ENCODE data around the gene DNTT. TPM values are rescaled to one million over a fixed set of nuclear protein-coding genes. Genes with fewer than 3 reads are reported as not detected.

Gene DNTT
- polyA plus RNA-seq, 3 donors, result not detected

DNA sequence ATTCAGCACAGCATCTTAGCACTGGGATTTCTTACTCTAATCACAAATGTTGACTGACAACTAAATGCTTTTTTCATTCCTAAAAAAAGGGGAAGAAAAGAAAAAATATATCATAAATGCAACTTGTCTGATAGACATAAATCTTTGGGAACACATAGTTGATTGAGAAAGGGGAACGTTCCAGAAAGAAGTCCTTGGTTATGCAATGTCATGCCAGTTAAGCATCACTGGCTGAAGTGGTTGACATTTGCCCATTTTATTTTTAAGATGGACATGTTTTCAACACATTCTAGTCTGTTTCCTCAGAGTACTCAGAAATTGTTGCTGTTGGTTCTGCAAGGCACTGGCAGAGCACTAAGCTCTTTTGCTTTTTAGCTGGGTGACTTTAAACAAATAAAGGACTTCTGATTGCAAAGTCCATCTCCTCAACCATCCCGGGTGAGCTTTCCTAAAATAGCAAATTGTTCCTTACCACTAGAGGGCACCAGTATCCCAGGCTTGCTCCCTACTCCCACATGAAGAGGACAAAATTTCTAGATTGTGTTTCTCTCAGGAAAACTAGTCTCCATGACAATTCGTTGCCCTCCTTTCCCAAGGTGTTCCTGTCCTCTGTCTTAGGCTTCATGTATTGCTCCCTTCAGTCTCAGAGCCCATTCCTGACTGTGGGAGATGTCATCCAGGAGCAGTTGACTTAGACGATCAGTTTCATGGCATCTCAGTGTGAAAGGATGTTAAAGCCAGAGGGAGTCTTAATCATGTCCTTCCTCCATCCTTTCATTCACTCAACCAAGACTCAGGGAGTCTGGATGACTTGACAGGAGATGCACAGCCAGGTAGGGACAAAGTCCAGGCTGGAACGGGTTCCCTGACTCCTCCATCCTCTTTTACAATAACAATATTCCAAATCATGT is 30.6 kb downstream of the DNTT start:
- WGBS, 3 donors, result 30 to 39% (median 37%) methylated on average over 5 of the region's 5 CpGs
- H3K27ac ChIP-seq (ENCODE audit: low read depth, low read length), result no peak overlapping the region

- WGBS, 3 donors, result 85 to 96% (median 91%) methylated on average over 2 of the region's 2 CpGs
Observed at GRCh38 chr10:96337106-96337505, 32.9 kb downstream of the DNTT start.

GRCh38 chr10:96338279-96338925 is 34.2 kb downstream of the DNTT start:
- H3K27ac ChIP-seq (ENCODE audit: low read depth, low read length), result no peak overlapping the region
- 43 to 63% (median 51%) methylated on average over 5 of the region's 5 CpGs for WGBS, 3 donors

More at GRCh38 chr10:96337106-96337505, 32.9 kb downstream of the DNTT start:
- H3K27ac ChIP-seq (ENCODE audit: low read depth, low read length), result no peak overlapping the region

DNA sequence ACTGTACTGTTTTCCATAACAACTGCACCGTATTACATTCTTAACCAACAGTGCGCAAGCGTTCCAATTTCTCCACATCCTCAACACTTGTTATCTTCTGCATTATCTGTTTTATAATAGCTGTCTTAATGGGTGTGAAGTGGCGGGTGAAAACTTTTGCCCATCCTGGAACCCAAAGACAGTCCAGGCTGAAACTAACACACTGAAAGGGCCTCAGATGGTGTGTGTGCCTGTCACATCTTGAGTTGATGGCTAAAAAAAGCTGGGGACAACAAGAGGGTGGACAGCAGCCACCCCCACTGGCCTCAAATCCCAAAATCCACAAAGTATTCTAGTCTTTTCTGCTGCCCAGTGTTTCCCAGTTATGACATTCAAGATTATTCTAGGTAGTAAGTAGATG is 35.1 kb downstream of the DNTT start:
- H3K27ac ChIP-seq (ENCODE audit: low read depth, low read length), result no peak overlapping the region
- WGBS, 3 donors, result 91 to 98% (median 95%) methylated on average over 4 of the region's 4 CpGs

DNA sequence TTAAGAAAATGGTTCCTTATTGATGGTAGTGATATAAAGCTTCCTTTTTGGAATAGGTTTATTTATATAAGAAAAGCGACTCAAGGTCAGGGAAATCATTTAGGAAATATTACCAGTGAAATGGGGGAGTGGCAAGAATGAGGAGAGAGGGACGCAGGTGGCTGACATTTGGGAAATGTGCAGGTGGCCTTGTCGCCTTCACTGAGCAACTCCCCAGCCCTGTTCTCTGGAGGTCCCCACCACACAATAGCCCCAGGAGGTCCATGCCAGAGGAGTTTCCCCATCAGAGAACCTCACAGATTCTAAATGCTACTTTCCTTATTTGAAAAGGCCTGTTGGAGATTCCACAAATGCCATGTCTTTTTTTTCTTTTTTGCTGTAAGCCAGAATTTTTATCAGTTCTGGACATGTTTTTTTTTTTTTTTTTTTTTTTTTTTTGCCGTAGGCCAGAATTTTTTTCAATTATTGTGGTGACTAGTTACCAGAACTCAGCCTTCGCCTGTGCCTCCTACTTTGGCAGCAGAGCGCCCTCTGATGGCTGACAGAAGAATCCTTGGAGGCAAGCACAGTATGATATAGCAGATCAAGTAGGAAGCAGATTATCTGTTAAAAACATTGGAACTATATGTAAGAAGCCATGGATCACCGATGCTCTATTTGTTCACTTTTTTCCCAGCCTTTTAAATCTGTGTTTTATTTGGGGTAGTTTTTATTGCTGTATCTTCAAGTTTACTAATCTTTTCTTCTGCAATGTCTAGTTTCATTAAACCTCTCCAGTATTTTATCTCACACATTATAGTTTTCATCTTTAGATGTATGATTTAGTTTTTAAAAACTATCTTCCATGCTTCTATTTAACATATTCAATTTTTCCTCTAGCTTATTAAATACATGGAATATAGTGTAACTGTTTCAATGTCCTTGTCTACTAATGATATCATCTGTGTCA is 36.0 kb downstream of the DNTT start:
- 16 to 42% (median 37%) methylated on average over 7 of the region's 7 CpGs for WGBS, 3 donors
- H3K27ac ChIP-seq (ENCODE audit: low read depth, low read length), result no peak overlapping the region

DNA sequence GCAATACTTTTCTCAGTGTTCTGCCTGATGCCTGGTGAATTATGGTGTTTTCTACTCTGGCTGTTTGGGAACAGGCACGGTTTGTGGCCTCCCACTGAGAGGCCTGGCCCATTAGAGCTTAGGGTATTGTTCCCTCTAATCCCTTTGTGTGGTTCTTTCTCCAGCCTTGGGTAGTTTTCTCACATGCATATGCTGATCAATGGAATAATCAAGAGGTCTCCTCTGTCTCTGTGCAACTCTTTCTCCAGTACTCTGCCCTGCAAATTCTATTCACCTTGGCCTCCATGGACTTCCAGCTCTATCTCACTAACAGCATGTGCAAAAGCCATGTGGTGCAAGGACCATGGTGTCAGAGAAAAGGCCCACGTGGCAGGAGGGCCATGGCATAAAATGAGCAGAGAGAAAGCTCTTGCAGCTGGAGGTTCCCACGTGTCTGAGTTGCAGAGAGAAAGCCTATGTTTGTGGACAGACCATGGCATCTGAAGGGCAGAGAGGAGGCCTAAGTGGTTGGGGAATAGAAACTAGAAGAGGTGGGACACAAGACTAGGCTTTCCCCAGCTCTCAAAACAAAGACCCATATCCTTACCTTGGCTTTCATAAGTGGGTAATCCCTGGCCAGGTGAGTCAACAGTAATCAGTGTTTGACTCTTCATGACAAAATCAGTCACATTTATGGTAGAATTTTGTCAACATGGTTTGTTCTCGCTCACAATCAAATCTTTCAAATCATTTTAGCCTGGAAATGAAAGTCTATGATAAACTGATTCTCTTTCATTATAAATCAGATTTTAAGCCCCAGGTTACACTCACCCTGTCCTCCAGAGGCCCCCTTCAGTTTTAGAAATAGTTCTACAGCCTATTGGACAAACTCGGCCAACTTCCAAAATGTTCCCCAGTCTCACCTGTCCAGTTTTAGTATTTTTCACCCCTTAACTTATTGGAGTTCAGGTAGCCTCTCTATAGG is 37.3 kb downstream of the DNTT start:
- WGBS, 3 donors, result 68 to 76% (median 74%) methylated on average over 5 of the region's 5 CpGs
- no peak overlapping the region for H3K27ac ChIP-seq (ENCODE audit: low read depth, low read length)

DNA sequence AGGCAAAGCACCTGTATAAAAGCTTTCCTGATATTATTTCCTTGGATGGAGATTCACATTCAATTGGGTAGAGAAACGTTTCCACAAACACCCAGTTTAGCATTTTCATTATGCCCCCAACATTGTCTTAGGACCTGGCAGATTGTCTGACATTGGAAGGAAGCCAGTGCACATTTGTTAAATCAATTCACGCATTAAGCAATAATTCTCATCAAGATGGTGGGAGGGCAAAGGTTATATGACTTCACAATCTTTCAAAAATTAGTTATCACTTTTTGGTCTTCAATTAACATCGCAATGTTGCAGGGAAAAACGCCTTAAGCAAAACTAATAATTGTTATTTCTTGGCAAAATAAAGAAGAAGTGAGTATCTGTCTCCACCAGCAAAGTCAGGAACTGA is 38.2 kb downstream of the DNTT start:
- H3K27ac ChIP-seq (ENCODE audit: low read depth, low read length), result no peak overlapping the region
- WGBS, 3 donors, result 74 to 75% (median 74%) methylated on average over 4 of the region's 4 CpGs

DNA sequence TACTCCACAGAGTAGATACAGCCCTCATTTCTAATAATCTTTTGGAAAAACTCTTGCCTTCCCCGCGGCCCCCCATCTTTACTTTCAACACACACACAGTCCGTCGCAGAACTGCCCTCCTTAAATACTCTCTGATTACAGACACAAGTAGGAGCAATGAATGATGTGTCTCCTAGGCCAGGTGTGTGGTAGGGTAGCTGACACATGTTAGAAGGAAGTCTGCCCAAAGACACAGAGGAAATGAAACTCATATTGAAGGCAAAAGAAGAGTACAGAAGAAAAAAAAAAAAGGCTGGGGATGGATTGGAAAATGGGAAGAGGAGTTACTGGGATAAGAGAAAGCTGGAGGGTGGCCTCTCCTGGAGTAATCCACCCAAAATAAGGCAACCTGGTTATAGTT is 39.9 kb downstream of the DNTT start:
- 96 to 98% (median 97%) methylated on average over 4 of the region's 4 CpGs for WGBS, 3 donors

GRCh38 chr10:96345222-96345621 is 41.0 kb downstream of the DNTT start:
- 13 to 61% (median 21%) methylated on average over 2 of the region's 2 CpGs for WGBS, 3 donors
- H3K27ac ChIP-seq (ENCODE audit: low read depth, low read length), result no peak overlapping the region

More for the DNA sequence above, 39.9 kb downstream of the DNTT start:
- no peak overlapping the region for H3K27ac ChIP-seq (ENCODE audit: low read depth, low read length)

GRCh38 chr10:96346295-96346694 is 42.1 kb downstream of the DNTT start:
- 81 to 92% (median 89%) methylated on average over 1 of the region's 1 CpG for WGBS, 3 donors
- H3K27ac ChIP-seq (ENCODE audit: low read depth, low read length), result no peak overlapping the region

GRCh38 chr10:96352027-96352426 is 47.8 kb downstream of the DNTT start:
- H3K27ac ChIP-seq (ENCODE audit: low read depth, low read length), result no peak overlapping the region

GRCh38 chr10:96352582-96352981 is 48.3 kb downstream of the DNTT start:
- WGBS, 3 donors, result 43 to 70% (median 65%) methylated on average over 4 of the region's 4 CpGs

DNA sequence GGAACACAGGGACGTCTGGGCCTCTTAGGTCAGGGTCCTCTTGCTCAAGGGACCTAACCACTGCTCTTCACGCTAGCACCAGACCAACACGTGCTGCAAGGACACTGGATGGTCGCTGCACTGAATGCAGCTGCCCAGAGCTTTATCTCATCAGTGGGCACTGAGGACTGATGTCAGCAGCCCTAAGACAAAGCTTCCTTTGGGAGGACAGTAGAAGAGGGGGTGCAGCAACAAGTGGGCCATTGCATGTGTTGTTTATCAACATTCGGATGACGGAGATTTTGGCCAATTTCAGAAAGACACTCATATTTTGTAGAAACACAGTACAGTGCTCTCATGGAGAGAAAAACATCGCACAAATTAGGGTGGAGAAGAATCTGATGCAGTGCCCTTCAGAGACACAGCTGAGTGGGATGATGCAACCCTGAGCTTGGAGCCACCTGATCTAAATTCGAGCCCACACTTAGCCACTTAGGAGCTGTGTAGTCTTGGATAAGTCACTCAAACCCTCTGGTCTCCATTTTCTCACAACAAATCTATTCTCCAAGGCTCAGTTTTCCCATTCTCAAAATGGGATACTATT is 52.9 kb downstream of the DNTT start:
- H3K27ac ChIP-seq (ENCODE audit: low read depth, low read length), result no peak overlapping the region
- WGBS, 3 donors, result 75 to 85% (median 79%) methylated on average over 8 of the region's 8 CpGs

More at GRCh38 chr10:96352582-96352981, 48.3 kb downstream of the DNTT start:
- H3K27ac ChIP-seq (ENCODE audit: low read depth, low read length), result no peak overlapping the region

DNA sequence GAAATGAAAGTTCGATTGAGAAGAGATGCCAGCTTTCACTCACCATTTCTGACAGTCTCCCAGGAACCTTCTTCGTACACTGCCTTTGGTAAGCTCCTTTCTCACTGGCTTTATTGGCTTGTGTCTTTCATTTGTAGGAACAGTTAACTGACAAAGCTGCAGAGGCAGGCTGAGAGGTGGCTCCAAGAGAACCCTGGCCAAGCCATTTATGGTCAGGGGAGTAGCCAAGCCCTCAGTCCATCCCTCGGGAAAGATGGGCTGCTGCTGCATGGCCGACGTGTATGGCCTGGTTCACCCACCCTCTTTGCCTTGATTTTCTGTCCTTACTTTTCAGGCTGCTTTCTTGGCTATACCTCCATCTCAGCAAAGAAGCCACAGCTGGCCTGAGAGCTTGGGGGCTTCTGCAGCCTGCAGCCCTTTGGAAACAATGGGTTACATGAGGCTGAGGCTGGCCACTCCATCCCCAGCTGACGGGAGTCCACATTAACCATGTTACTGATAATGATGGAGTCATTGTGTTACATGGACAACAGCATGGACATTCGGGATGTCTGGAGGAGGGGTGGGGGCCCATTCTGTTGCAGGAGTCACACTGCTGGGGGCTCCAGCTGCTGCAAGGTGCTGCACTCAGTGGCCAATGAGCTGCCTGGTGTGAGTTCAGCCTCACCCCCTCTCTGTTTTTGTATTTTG is 54.8 kb downstream of the DNTT start, which contains the start of gene OPALIN:
OPALIN (minus strand) TSS at position 152 of the 690 bp plus-strand sequence; CDS start at position 46, 106 bp downstream.
- no peak within 1 kb of the TSS for H3K27ac ChIP-seq (ENCODE audit: low read depth, low read length)
- 74 to 75% (median 74%) methylated on average over 7 of the region's 7 CpGs for WGBS, 3 donors

GRCh38 chr10:96359616-96360015 is 55.4 kb downstream of the DNTT start:
- WGBS, 3 donors, result 79 to 87% (median 81%) methylated on average over 6 of the region's 6 CpGs
- no peak overlapping the region for H3K27ac ChIP-seq (ENCODE audit: low read depth, low read length)

DNA sequence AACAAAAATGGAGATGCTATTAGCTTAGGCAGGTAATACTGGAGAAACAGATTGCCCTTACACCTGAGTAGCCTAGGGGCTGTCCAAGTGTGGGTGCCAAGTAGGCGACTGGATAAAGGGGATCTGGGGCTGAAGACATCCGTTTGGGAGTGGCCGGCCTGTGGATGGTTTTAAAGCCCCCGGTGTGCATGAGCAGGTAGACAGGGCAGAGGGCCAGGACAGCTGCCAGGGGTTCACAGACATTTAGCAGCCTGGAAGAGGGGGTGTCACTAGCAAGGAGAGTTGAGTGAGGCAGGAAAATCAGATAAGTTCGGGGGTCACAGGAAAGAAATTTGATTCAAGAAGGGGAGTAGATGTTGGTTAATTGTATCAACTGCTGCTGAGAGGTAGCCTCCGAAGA is 56.1 kb downstream of the DNTT start:
- H3K27ac ChIP-seq (ENCODE audit: low read depth, low read length), result no peak overlapping the region
- 92% methylated on average over 6 of the region's 6 CpGs for WGBS, 3 donors

- no peak overlapping the region for H3K27ac ChIP-seq (ENCODE audit: low read depth, low read length)
- 70 to 74% (median 71%) methylated on average over 3 of the region's 3 CpGs for WGBS, 3 donors
Observed at GRCh38 chr10:96360766-96361165, 56.5 kb downstream of the DNTT start.
